ENCODE data around the gene ZC3H8. TPM values are rescaled to one million over a fixed set of nuclear protein-coding genes. Genes with fewer than 3 reads are reported as not detected.

Gene ZC3H8
- total and polyA plus RNA-seq, 8 donors = 3.9 to 117 (median 8.2) TPM

DNA sequence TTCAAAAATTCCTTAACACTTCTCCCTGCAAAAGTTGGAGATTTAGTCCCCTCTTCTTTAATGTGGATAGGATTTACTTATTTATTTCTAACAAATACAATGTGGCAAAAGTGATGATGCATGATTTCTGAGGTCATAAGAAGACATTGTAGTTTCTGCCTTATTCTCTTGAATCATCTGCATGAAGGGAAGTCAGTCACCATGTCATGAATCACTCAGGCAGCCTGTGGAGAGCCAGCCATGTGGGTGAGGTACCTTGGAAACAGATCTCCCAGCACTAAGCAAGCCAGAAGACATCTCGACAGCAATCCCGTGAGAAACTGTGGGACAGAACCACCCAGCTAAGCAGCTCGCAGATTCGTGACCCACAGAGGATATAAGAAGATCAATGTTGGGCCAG is 2.7 kb upstream of the ZC3H8 start:
- DNase-seq = no peak
- Histone ChIP-seq H3K4me3 (no peak overlapping the region), H3K9me3 (no peaks in the 10 kb centered on the region), H3K4me1 (peaks cover 0 to 45% (median 17%) of the 10 kb centered on the region in 4 donors), H3K36me3 (no peaks in the 10 kb centered on the region), H3K27me3 (no peaks in the 10 kb centered on the region), H3K27ac (no peak overlapping the region)
- intact Hi-C loops (cut with DNase I; ENCODE audit: low total_unique reads) = loop anchor here (5.0 kb wide), 1 partner anchor 180 kb away; no protein-coding TSS in a partner anchor
- TF ChIP-seq EP300 (IDR thresholded peaks at IDR 0.05) (no peak), POLR2A (IDR thresholded peaks at IDR 0.05) (no peak), POLR2AphosphoS5 (IDR thresholded peaks at IDR 0.05) (no peak), CTCF (IDR thresholded peaks at IDR 0.05) (no peak)
- 69 to 94% (median 83%) methylated on average over 4 of the region's 4 CpGs for WGBS, 5 donors

DNA sequence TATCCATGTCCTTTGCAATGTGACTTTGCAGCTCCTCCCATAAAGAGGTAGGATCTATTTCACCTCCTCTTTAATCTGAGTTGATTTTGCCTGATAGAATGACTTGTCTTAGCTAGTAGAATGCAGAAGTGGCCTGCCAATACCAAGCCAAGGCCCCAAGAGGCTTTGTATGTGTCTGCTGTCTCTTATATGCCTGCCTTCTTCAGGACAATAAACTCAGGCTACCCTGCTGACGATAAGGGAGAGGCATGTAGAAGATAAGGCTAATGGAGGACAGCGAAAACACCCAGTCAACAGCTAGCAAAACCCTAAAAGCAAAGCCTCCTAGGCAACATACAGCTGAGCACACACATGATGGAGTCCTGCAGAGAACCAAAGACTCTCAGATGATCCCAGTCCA is 1.8 kb upstream of the ZC3H8 start:
- no peaks in the 10 kb centered on the region for H3K36me3 ChIP-seq
- H3K4me1 ChIP-seq = peaks cover 0 to 51% (median 17%) of the 10 kb centered on the region in 4 donors
- WGBS, 5 donors = 55 to 79% (median 67%) methylated on average over 2 of the region's 2 CpGs
- no peak overlapping the region for H3K4me3 ChIP-seq
- intact Hi-C loops (cut with DNase I; ENCODE audit: low total_unique reads) = loop anchor here (5.0 kb wide), 1 partner anchor 181 kb away; no protein-coding TSS in a partner anchor
- no peaks in the 10 kb centered on the region for H3K27me3 ChIP-seq
- TF ChIP-seq POLR2A (IDR thresholded peaks at IDR 0.05) = no peak
- no peak for TF ChIP-seq POLR2AphosphoS5 (IDR thresholded peaks at IDR 0.05)
- TF ChIP-seq EP300 (IDR thresholded peaks at IDR 0.05) = no peak
- TF ChIP-seq CTCF (IDR thresholded peaks at IDR 0.05) = no peak
- H3K27ac ChIP-seq = no peak overlapping the region
- DNase-seq = no peak
- H3K9me3 ChIP-seq = no peaks in the 10 kb centered on the region

- no peaks in the 10 kb centered on the region for H3K9me3 ChIP-seq
- H3K4me3 ChIP-seq = no peak overlapping the region
- peak overlapping the region in 1 of 5 donors; percentile 88 for H3K27ac ChIP-seq
- no peak for TF ChIP-seq POLR2AphosphoS5 (IDR thresholded peaks at IDR 0.05)
- TF ChIP-seq POLR2A (IDR thresholded peaks at IDR 0.05) = no peak
- TF ChIP-seq EP300 (IDR thresholded peaks at IDR 0.05) = no peak
- no peak for TF ChIP-seq CTCF (IDR thresholded peaks at IDR 0.05)
- no peaks in the 10 kb centered on the region for H3K36me3 ChIP-seq
- intact Hi-C loops (cut with DNase I; ENCODE audit: low total_unique reads) = loop anchor here (5.0 kb wide), 1 partner anchor 181 kb away; no protein-coding TSS in a partner anchor
- 79 to 90% (median 88%) methylated on average over 2 of the region's 2 CpGs for WGBS, 5 donors
- no peak for DNase-seq
- H3K27me3 ChIP-seq = no peaks in the 10 kb centered on the region
- H3K4me1 ChIP-seq = peaks cover 0 to 51% (median 17%) of the 10 kb centered on the region in 4 donors
Observed at GRCh38 chr2:112255875-112256274, 1.0 kb upstream of the ZC3H8 start.

DNA sequence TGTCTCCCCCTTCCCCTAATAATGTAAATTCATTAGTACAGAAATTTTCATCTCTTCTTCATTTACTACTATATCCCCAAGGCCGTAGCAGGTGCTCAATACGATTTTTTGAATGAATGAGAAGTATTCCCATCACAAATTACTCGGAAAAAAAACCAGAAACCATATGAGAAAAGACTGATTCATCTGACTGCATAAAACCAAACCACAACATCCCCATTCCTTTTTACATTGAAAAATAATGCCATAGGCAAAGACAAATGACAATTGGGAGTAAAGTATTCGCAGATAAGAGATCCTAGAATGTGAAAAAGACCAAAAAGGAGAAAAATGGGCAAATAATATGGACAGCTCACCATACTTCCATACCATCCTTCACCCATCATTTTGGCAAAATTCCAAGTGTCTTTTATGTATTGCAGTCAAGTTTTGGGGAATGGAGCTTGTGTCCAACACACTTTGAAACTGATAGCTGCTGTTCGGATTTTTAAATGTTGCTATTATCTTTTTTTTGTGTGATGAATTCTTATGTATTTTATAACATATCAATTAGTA is 1.5 kb downstream of the ZC3H8 start:
- Histone ChIP-seq H3K4me3 (no peak overlapping the region), H3K36me3 (peaks cover 7 to 17% (median 15%) of the 10 kb centered on the region in 4 donors), H3K9me3 (no peaks in the 10 kb centered on the region), H3K4me1 (peaks cover 0 to 41% (median 13%) of the 10 kb centered on the region in 4 donors), H3K27me3 (no peaks in the 10 kb centered on the region), H3K27ac (no peak overlapping the region)
- intact Hi-C loops (cut with DNase I; ENCODE audit: low total_unique reads) = no loop called here
- DNase-seq = no peak
- 88 to 93% (median 88%) methylated on average over 5 of the region's 5 CpGs for WGBS, 5 donors
- no peak for TF ChIP-seq POLR2AphosphoS5 (IDR thresholded peaks at IDR 0.05)
- TF ChIP-seq CTCF (IDR thresholded peaks at IDR 0.05) = no peak
- TF ChIP-seq EP300 (IDR thresholded peaks at IDR 0.05) = no peak
- no peak for TF ChIP-seq POLR2A (IDR thresholded peaks at IDR 0.05)

Measured in stomach (tissue), 9 donors.